AG20443 (cell line): ENCODE measurements around the gene AK6.
"Not testable (repeated sequence)": the region's sequence is repeated elsewhere in the genome, so short reads cannot be mapped to it uniquely, and the experiment has no call there.

ENCODE experiments used
- DNase-seq: peaks from one replicate; pipeline ENCODE4 v3.0.0; 2012; ENCODE audit warnings: low spot score, mixed read lengths

AK6 gene

GRCh38 chr5:69335341-69335935 is 33.9 kb downstream of the AK6 start:
- no peak for DNase-seq

GRCh38 chr5:69334793-69335268 is 34.5 kb downstream of the AK6 start:
- DNase-seq: peak; percentile 90

- DNase-seq: not testable (repeated sequence)
Measured at GRCh38 chr5:69333668-69334315, 35.5 kb downstream of the AK6 start.

GRCh38 chr5:69331528-69332445 is 37.5 kb downstream of the AK6 start:
- DNase-seq: no peak

GRCh38 chr5:69329905-69330489 is 39.3 kb downstream of the AK6 start:
- no peak for DNase-seq

- DNase-seq: no peak
Measured at GRCh38 chr5:69326365-69326764, 43.0 kb downstream of the AK6 start.

- no peak for DNase-seq
Measured at GRCh38 chr5:69317391-69317790, 51.9 kb downstream of the AK6 start.

GRCh38 chr5:69315972-69316371 is 53.3 kb downstream of the AK6 start:
- no peak for DNase-seq

- DNase-seq: no peak
Measured at GRCh38 chr5:69313428-69313827, 55.9 kb downstream of the AK6 start.

GRCh38 chr5:69312459-69313160 is 56.7 kb downstream of the AK6 start:
- DNase-seq: no peak

- DNase-seq: no peak
Measured at GRCh38 chr5:69309380-69309779, 59.9 kb downstream of the AK6 start.

GRCh38 chr5:69308046-69308553 is 61.2 kb downstream of the AK6 start:
- no peak for DNase-seq

GRCh38 chr5:69305512-69305911 is 63.8 kb downstream of the AK6 start:
- no peak for DNase-seq
